ENCODE results near the gene PRPSAP1.
"Not testable (repeated sequence)": the region's sequence is repeated elsewhere in the genome, so short reads cannot be mapped to it uniquely, and the experiment has no call there.

The PRPSAP1 gene

GRCh38 chr17:76276461-76277299, 77.0 kb downstream of the PRPSAP1 start:
- no peak for DNase-seq

- DNase-seq: no peak
Measured at GRCh38 chr17:76276069-76276431, 77.7 kb downstream of the PRPSAP1 start.

GRCh38 chr17:76275382-76276068, 78.2 kb downstream of the PRPSAP1 start:
- DNase-seq: no peak

DNA sequence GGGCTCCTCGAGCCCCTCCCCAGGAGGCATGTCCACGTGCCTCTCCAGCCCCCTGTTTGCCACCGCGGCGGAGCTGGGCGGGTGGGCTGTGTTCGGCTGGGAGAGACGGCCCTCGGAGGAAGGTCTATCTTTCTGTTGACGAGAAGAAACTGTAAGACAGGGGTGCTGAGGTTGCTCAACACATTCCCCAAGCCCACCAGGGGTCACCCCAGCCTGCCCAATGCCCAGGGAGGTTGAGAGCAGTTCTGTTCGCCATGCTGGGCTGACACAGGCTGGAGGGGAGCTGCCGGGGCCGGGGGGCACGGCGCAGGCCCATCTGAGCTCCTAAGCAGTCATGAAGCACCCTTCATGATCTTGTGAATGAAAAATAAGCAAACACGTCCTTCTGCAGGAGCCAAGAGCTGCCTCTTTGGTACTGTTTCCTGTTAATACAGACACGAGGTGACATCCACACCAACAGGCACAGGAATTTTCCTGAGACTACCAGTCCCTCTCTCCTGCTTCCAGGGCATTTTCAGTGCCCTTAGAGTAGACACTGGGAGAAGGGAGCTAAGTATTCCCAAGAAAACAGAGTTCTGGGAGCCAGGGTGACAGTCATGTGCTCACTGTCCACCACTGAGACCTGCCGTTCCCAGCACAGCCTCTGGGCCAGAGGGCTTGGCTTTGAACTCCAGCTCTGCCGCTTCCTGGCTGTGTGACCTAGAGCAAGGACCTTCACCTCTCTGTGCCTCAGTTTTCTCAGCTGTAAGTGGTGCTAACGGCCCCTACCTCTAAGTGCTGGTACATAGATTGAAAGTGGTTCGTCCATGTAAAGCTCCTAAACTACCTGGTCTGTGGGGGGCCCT, 79.4 kb downstream of the PRPSAP1 start:
- no peak for DNase-seq

DNA sequence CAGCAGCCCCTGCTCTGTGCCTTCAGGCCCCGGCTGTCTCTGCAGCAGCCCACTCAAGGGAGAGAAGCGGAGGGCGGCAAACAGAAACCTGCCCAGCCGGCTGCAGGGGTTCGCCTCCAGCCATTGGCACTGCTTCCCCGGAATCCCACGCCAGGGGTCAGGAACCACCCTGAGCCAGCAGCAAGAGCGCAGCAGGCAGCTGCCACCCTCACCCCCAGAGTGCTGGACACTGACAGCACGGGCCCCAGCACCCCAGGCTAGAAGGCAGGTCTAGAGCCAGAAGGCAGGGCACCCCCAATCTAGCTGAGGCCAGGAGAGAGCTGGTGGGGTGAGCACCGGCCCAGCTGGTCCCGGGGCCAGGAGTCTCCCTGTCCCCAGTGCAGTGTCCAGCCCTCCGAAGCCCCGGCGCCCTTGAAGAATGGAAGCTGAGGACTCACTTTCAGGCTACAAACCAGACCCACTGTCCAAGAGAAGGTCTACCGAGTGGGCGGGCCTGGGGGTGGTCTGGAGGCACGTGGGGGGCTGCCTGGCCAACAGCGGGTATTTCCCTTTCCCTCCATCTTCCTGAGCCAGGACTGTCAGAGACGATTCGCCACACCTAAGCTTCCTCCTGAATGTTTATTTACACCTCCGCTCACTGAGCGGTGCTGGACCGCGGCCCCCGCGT, 80.1 kb downstream of the PRPSAP1 start:
- DNase-seq: no peak

GRCh38 chr17:76272541-76273444, 80.9 kb downstream of the PRPSAP1 start:
- DNase-seq: no peak

GRCh38 chr17:76271669-76272540, 81.8 kb downstream of the PRPSAP1 start:
- DNase-seq: peak; percentile 41

GRCh38 chr17:76270770-76271668, 82.7 kb downstream of the PRPSAP1 start:
- DNase-seq: no peak

- DNase-seq: no peak
Measured at GRCh38 chr17:76270127-76270592, 83.6 kb downstream of the PRPSAP1 start.

GRCh38 chr17:76268991-76269981, 84.4 kb downstream of the PRPSAP1 start:
- no peak for DNase-seq

DNA sequence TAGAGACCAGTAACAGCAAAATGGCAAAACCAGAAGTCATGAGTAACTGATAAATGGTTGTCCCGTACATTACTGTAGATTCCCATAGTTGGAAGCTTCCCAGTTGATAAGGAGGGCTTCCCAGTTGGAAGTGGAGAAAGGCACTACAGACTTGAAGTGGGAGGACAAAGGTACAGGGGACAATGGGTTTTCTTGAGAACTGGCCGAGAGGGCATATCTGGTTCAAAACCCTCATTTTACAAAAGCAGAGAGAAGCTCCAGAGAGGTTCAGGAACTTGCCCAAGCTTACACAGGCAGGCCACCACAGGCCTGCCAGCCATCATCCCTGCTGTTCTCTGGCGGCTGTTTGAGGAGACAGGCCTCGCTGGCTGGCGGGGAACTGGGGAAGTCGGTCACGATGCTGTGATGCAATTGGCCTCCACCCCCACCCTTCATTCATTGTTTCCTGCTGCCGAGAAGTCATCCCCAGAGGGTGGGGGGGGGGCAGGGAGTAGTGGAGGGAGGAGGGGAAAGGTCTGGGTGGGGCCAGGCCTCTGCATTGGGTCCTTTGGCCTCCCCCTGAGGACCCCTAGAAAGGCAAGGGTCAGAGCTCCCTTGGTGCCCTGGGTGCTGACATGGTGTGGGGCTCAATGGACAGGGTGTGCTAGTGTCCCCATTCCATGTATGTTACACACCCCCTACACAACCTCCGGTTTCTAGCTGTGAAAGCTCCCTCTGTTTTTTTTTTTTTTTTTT, 85.5 kb downstream of the PRPSAP1 start:
- DNase-seq: peak; percentile 88

- DNase-seq: not testable (repeated sequence)
Measured at GRCh38 chr17:76267581-76268001, 86.1 kb downstream of the PRPSAP1 start.

- no peak for DNase-seq
Measured at GRCh38 chr17:76267051-76267576, 86.6 kb downstream of the PRPSAP1 start.

GRCh38 chr17:76266244-76266938, 87.3 kb downstream of the PRPSAP1 start:
- peak; percentile 58 for DNase-seq

- peak; percentile 70 for DNase-seq
Measured at GRCh38 chr17:76265624-76266243, 88.0 kb downstream of the PRPSAP1 start.
